ENCODE data around the gene MRPL12.

- no peak for TF ChIP-seq CTCF (IDR thresholded peaks at IDR 0.05; ENCODE audit: low read length)
- TF ChIP-seq EZH2 (optimal IDR thresholded peaks at IDR 0.05; ENCODE audit: low read depth, low read length), result no peak
Observed at GRCh38 chr17:81691608-81692007, 11.6 kb upstream of the MRPL12 start.

Measured in MM.1S (cell line).